ENCODE measurements around the gene NFRKB. TPM values are rescaled to one million over a fixed set of nuclear protein-coding genes. Genes with fewer than 3 reads are reported as not detected.

Gene NFRKB
- total RNA-seq, 3 donors from 2014 or later (not counting 1 experiment from before 2014, with no cell fraction given), result 26.9 to 36.3 (median 35.2) TPM

- intact Hi-C loops (cut with micrococcal nuclease), result no loop called here
- TF ChIP-seq CTCF (IDR thresholded peaks at IDR 0.05), result no peak
- peaks cover 6% of the 10 kb centered on the region for H3K36me3 ChIP-seq (ENCODE audit: control insufficient read depth, insufficient read depth, low read length)
- H3K27ac Mint-ChIP-seq, result no peak overlapping the region
- ATAC-seq (no peak), DNase-seq (no peak)
- H3K27ac ChIP-seq (ENCODE audit: low read length), result no peak overlapping the region
- WGBS (ENCODE audit: insufficient coverage), result 92% methylated on average over 9 of the region's 9 CpGs
- no peaks in the 10 kb centered on the region for H3K9me3 ChIP-seq (ENCODE audit: control insufficient read depth, insufficient read depth, low read length)
- no peaks in the 10 kb centered on the region for H3K4me1 Mint-ChIP-seq
- no peaks in the 10 kb centered on the region for H3K4me1 ChIP-seq (ENCODE audit: control insufficient read depth, insufficient read depth, low read length)
- no peaks in the 10 kb centered on the region for H3K9me3 Mint-ChIP-seq
- H3K4me3 Mint-ChIP-seq, result no peak overlapping the region
- peaks cover 29% of the 10 kb centered on the region for H3K36me3 Mint-ChIP-seq
- no peaks in the 10 kb centered on the region for H3K27me3 Mint-ChIP-seq (ENCODE audit: low read depth in 2 of 2)
- no peaks in the 10 kb centered on the region for H3K27me3 ChIP-seq (ENCODE audit: control insufficient read depth, insufficient read depth, low read length)
- H3K4me3 ChIP-seq (ENCODE audit: low read length), result no peak overlapping the region
Measured at GRCh38 chr11:129933891-129934290, 38.5 kb upstream of the NFRKB start.

GRCh38 chr11:129933262-129933661 lies 37.9 kb upstream of the NFRKB start:
- intact Hi-C loops (cut with micrococcal nuclease), result no loop called here
- H3K9me3 Mint-ChIP-seq, result no peaks in the 10 kb centered on the region

GRCh38 chr11:129932381-129933067 lies 37.1 kb upstream of the NFRKB start:
- H3K27ac Mint-ChIP-seq, result no peak overlapping the region
- TF ChIP-seq CTCF (IDR thresholded peaks at IDR 0.05), result no peak

More at GRCh38 chr11:129933262-129933661, 37.9 kb upstream of the NFRKB start:
- no peak overlapping the region for H3K27ac Mint-ChIP-seq
- no peaks in the 10 kb centered on the region for H3K4me1 Mint-ChIP-seq
- Histone ChIP-seq H3K27ac (ENCODE audit: low read length) (no peak overlapping the region), H3K4me3 (ENCODE audit: low read length) (no peak overlapping the region), H3K36me3 (ENCODE audit: control insufficient read depth, insufficient read depth, low read length) (peaks cover 6% of the 10 kb centered on the region), H3K9me3 (ENCODE audit: control insufficient read depth, insufficient read depth, low read length) (no peaks in the 10 kb centered on the region), H3K4me1 (ENCODE audit: control insufficient read depth, insufficient read depth, low read length) (no peaks in the 10 kb centered on the region), H3K27me3 (ENCODE audit: control insufficient read depth, insufficient read depth, low read length) (no peaks in the 10 kb centered on the region)
- H3K36me3 Mint-ChIP-seq, result peaks cover 29% of the 10 kb centered on the region
- H3K27me3 Mint-ChIP-seq (ENCODE audit: low read depth in 2 of 2), result no peaks in the 10 kb centered on the region
- no peak overlapping the region for H3K4me3 Mint-ChIP-seq
- no peak for TF ChIP-seq CTCF (IDR thresholded peaks at IDR 0.05)
- ATAC-seq (no peak), DNase-seq (no peak)
- WGBS (ENCODE audit: insufficient coverage), result 100% methylated on average over 1 of the region's 1 CpG

GRCh38 chr11:129930743-129931142 lies 35.4 kb upstream of the NFRKB start:
- DNase-seq, result no peak
- no peaks in the 10 kb centered on the region for H3K9me3 ChIP-seq (ENCODE audit: control insufficient read depth, insufficient read depth, low read length)
- no peak overlapping the region for H3K4me3 ChIP-seq (ENCODE audit: low read length)
- H3K27ac Mint-ChIP-seq, result no peak overlapping the region
- H3K27me3 ChIP-seq (ENCODE audit: control insufficient read depth, insufficient read depth, low read length), result no peaks in the 10 kb centered on the region
- ATAC-seq, result no peak
- peaks cover 6% of the 10 kb centered on the region for H3K36me3 ChIP-seq (ENCODE audit: control insufficient read depth, insufficient read depth, low read length)
- intact Hi-C loops (cut with micrococcal nuclease), result no loop called here
- H3K27me3 Mint-ChIP-seq (ENCODE audit: low read depth in 2 of 2), result no peaks in the 10 kb centered on the region
- H3K27ac ChIP-seq (ENCODE audit: low read length), result no peak overlapping the region
- no peaks in the 10 kb centered on the region for H3K4me1 Mint-ChIP-seq
- H3K9me3 Mint-ChIP-seq, result no peaks in the 10 kb centered on the region
- no peaks in the 10 kb centered on the region for H3K4me1 ChIP-seq (ENCODE audit: control insufficient read depth, insufficient read depth, low read length)
- 62% methylated on average over 13 of the region's 13 CpGs for WGBS (ENCODE audit: insufficient coverage)
- H3K4me3 Mint-ChIP-seq, result no peak overlapping the region
- H3K36me3 Mint-ChIP-seq, result peaks cover 29% of the 10 kb centered on the region
- TF ChIP-seq CTCF (IDR thresholded peaks at IDR 0.05), result no peak

More at GRCh38 chr11:129932381-129933067, 37.1 kb upstream of the NFRKB start:
- Mint-ChIP-seq H3K4me3 (no peak overlapping the region), H3K36me3 (peaks cover 29% of the 10 kb centered on the region), H3K27me3 (ENCODE audit: low read depth in 2 of 2) (no peaks in the 10 kb centered on the region), H3K4me1 (no peaks in the 10 kb centered on the region), H3K9me3 (no peaks in the 10 kb centered on the region)
- Histone ChIP-seq H3K4me1 (ENCODE audit: control insufficient read depth, insufficient read depth, low read length) (no peaks in the 10 kb centered on the region), H3K27me3 (ENCODE audit: control insufficient read depth, insufficient read depth, low read length) (no peaks in the 10 kb centered on the region), H3K36me3 (ENCODE audit: control insufficient read depth, insufficient read depth, low read length) (peaks cover 6% of the 10 kb centered on the region), H3K27ac (ENCODE audit: low read length) (no peak overlapping the region), H3K9me3 (ENCODE audit: control insufficient read depth, insufficient read depth, low read length) (no peaks in the 10 kb centered on the region), H3K4me3 (ENCODE audit: low read length) (no peak overlapping the region)
- ATAC-seq, result no peak
- WGBS (ENCODE audit: insufficient coverage), result 100% methylated on average over 6 of the region's 7 CpGs
- intact Hi-C loops (cut with micrococcal nuclease), result no loop called here
- DNase-seq, result no peak
